ENCODE measurements around the gene APIP.

Gene APIP

DNA sequence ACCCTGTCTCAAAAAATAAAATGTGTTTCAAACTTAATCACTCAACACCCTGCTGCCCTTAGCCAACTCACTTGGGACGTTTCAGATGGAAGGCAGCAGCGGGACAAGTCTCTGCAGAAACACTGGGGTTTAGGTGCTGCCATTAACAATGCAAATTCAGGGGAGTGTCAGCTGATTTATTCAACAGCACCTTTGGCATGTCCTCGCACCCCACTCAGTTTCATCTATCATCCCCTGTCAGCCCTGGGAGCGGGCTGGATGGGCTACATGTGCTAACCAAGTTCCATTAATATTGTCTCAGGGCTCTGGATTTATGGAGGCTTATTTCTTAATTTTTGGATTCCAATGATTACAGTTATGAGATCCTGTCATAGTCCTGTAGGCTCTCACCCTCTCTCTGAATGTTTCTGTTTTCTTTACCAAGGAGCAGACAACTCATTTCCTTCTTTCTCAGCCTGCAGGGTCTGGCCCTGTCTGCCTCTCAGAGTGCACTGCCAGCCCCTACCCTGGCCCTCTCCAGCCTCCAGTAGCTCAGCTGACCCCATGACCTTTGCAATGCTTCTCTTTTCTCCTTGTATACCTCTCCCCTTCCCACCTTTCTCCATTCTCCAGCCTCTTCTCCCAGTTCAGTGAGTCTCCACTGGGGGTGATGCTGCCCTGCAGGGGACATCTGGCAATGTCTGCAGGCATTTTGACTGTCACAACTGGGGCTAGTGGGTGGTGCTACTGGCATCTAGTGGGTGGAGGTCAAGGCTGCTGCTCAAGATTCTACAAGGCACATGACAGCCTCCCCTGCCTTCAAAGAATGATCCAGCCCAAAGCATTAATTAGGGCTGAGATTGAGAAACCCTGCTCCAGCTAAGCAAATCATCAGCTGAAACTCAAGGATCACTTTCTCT lies 79.0 kb downstream of the APIP start:
- no peak for DNase-seq

DNA sequence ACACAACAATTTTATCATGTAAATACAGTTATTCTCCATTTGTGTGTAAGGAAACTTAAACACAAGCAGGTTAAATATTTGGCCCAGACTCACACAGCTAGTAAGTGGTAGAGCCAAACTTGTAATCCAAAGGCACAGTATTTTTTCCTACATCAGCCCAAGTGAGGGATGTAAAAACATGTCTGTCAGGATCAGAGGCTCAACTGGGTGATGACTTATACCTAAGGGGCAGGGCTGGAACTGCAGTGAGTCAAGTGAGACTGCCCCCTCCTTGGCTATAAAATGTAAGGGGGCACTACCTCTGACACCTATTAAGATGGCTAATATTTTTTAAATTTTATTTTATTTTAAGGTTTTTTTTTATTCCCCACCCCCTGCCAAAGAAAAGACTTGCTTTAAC lies 82.6 kb downstream of the APIP start:
- no peak for DNase-seq

All from femur (tissue), 1 donor.